AG09319 (cell line): ENCODE measurements around the gene SLC35F1.
"Not testable (repeated sequence)": the region's sequence is repeated elsewhere in the genome, so short reads cannot be mapped to it uniquely, and the experiment has no call there.

Experiments used
- DNase-seq: peaks from one replicate; pipeline ENCODE4 v3.0.0-alpha.2; 2010; ENCODE audit warnings: low read depth; ENCODE audit errors: extremely low read depth
- TF ChIP-seq, protein P1 (sequence below): IDR thresholded peaks from 2 replicates; pipeline ENCODE4 v1.5.1; 2011; ENCODE audit warnings: low read depth, mild to moderate bottlenecking, inconsistent platforms, low read length, moderate library complexity

SLC35F1 gene

GRCh38 chr6:118029967-118030366 is 122.9 kb downstream of the SLC35F1 start:
- no peak for DNase-seq
- TF ChIP-seq, protein P1, sequence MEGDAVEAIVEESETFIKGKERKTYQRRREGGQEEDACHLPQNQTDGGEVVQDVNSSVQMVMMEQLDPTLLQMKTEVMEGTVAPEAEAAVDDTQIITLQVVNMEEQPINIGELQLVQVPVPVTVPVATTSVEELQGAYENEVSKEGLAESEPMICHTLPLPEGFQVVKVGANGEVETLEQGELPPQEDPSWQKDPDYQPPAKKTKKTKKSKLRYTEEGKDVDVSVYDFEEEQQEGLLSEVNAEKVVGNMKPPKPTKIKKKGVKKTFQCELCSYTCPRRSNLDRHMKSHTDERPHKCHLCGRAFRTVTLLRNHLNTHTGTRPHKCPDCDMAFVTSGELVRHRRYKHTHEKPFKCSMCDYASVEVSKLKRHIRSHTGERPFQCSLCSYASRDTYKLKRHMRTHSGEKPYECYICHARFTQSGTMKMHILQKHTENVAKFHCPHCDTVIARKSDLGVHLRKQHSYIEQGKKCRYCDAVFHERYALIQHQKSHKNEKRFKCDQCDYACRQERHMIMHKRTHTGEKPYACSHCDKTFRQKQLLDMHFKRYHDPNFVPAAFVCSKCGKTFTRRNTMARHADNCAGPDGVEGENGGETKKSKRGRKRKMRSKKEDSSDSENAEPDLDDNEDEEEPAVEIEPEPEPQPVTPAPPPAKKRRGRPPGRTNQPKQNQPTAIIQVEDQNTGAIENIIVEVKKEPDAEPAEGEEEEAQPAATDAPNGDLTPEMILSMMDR = no peak

DNA sequence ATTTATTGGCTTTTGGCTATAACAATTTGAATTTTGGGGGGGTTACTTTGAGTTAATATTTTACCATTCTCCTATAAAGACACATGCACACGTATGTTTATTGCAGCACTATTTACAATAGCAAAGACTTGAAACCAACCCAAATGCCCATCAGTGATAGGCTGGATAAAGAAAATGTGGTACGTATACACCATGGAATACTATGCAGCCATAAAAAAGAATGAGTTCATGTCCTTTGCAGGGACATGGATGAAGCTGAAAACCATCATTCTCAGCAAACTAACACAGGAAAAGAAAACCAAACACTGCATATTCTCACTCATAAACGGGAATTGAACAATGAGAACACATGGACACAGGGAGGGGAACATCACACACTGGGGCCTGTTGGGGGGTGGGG is 130.4 kb downstream of the SLC35F1 start:
- not testable (repeated sequence) for DNase-seq

DNA sequence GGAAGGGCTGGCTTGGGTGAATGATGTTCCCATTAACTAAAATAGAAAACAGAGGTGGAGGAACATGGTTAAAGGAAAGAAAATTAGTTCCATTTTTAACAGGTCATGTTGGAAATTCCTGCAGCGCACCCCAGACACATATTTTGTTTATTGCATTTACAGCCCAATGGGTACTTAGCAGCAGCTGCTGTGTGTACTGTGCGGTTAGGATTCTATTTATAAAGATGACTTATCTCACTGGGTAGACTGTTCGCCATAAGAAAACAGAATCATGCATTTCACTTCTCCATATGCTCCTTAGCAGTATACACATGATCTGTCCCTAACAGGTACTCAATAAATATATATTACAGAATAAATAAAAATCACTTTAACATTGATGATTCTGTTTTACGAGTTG is 135.8 kb downstream of the SLC35F1 start:
- DNase-seq = no peak
- TF ChIP-seq, protein P1 = no peak

DNA sequence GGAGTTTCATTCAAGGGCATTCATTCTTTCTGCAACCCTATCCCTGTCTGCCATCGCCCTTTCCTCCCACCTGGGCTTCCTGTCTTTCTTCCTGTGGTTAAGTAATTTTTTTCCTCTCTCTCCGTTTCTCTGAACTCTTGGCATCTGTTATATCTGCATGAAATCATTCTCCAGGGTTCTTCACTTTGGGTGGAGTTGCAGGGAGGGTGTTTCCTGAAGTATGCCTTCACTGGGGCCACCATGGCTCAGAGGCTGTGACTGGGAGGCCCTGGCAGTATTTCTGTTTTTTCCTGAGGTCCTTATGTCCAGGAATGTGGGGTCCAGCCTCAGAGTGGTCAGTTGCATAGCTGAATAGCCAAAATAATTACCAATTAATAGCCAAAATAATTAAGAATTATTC is 137.2 kb downstream of the SLC35F1 start:
- TF ChIP-seq, protein P1 = no peak
- DNase-seq = no peak

GRCh38 chr6:118054082-118054481 is 147.0 kb downstream of the SLC35F1 start:
- TF ChIP-seq, protein P1 = no peak

DNA sequence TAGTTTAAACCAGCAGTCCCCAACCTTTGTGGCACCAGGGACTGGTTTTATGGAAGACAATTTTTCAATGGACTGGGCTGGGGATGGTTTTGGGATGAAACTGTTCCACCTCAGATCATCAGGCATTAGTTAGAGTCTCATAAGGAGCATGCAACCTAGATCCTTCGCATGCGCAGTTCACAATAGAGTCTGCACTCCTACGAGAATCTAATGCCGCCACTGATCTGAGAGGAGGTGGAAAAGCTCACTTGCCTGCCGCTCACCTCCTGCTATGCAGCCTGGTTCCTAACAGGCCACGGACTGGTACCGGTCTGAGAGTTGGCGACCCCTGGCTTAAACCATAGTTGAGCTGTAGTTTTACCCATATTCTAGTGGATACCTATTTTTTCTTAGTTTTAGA is 154.6 kb downstream of the SLC35F1 start:
- TF ChIP-seq, protein P1 = no peak
- DNase-seq = no peak

More at GRCh38 chr6:118054082-118054481, 147.0 kb downstream of the SLC35F1 start:
- DNase-seq = no peak

DNA sequence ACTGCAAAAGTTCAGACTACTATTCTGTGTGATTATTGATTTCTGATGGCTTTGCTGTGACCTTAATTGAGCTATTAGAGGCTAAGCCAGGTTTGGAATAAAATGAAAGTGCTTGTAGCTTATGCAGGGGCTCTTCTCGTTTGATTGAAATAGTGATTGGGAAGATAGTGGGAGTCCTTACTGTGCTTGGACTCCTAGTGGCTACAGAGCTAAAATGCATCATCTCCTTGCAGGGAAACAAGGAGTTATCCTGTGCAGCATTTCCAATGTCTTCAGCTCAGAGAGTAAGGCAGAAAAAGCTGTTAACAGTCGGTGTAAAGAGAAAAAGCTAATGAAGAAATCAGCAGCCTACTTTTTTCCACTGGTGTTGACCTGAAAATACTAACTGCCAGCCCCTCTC is 173.5 kb downstream of the SLC35F1 start:
- TF ChIP-seq, protein P1 = no peak
- DNase-seq = no peak

DNA sequence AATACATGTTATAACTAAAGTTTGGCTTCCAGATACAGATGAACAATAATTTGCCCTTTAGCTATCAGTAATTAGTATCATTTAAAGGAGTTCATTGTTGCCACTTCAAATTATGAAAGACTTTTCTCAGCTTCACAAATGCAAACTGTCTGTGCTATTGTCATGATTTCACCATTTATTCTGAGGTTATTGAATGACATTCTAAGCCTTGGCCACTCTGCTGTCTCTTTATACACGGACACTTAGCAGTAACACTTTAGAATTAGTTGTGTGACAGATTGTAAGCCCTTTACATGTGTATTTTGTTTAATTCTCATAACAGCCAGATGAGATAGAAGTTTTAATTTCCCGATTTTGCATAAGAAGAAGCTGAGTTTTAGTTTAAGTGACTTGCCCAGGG is 176.6 kb downstream of the SLC35F1 start:
- TF ChIP-seq, protein P1 = no peak
- DNase-seq = no peak
